AG09319 (cell line): ENCODE data around the gene LGI2.

Source experiments
- DNase-seq: peaks from one replicate; pipeline ENCODE4 v3.0.0-alpha.2; 2010; ENCODE audit warnings: low read depth; ENCODE audit errors: extremely low read depth
- CTCF ChIP-seq: IDR thresholded peaks from 2 replicates; pipeline ENCODE4 v1.5.1; 2011; ENCODE audit warnings: low read depth, mild to moderate bottlenecking, inconsistent platforms, low read length, moderate library complexity

Gene LGI2

GRCh38 chr4:25011135-25011866, 19.4 kb downstream of the LGI2 start:
- DNase-seq = no peak
- no peak for TF ChIP-seq CTCF

GRCh38 chr4:25007598-25007997, 23.1 kb downstream of the LGI2 start:
- no peak for DNase-seq
- TF ChIP-seq CTCF = no peak

- no peak for TF ChIP-seq CTCF
- DNase-seq = no peak
These were observed 28.1 kb downstream of the LGI2 start for GRCh38 chr4:25002681-25003080.

- no peak for DNase-seq
- no peak for TF ChIP-seq CTCF
These were observed 29.2 kb downstream of the LGI2 start for GRCh38 chr4:25001509-25001908.

- DNase-seq = no peak
- TF ChIP-seq CTCF = no peak
These were observed 30.1 kb downstream of the LGI2 start for GRCh38 chr4:25000639-25001038.

GRCh38 chr4:24999392-25000089, 31.2 kb downstream of the LGI2 start:
- no peak for TF ChIP-seq CTCF
- DNase-seq = no peak

- DNase-seq = no peak
- no peak for TF ChIP-seq CTCF
These were observed 35.3 kb downstream of the LGI2 start for GRCh38 chr4:24995346-24995919.
